GM19238 (cell line): Measurements from ENCODE around the gene SLC35B3.
"Not testable (repeated sequence)": the region's sequence is repeated elsewhere in the genome, so short reads cannot be mapped to it uniquely, and the experiment has no call there.

Experiments
- DNase-seq: peaks from one replicate; pipeline ENCODE4 v3.0.0; 2011; ENCODE audit warnings: low spot score; ENCODE audit not compliant: insufficient read length

The SLC35B3 gene

DNA sequence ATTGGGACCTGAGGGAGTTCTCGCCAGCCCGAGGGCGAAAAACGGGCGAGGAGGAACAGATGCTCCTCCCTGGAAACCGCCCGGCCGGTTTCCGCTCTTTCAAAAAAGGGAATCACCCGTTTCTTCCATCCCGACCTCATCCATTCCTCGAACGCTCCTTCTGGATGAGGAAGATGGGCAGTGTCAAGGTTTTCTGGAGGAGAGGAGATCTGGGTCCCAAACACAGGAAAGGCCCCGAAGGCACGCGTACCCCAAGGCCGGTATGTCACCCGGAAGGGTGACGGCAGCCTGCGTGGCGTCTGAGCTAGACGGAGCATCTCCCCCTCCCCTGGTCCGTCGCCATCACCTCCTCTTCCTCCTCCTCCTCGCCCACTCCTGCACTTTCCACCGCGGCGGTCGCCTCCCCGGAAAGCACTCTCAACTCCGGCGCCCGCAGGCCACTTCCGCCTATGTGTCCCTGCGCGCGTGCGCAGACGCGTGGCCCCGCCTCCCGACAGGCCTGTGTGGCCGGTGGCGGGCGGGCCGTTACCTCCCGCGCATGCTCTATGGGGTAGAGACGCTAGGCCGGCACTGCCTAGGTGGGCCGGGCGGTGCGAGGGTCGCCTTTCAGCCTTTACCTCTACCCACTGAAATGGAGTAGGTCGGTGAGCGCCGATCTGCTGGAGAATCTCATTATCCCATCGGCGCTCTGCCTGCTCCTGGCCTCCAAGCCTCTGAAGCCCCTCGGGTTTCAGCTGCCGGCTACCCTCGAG is at the start of gene SLC35B3:
Gene SLC35B3, minus strand, starts transcription at position 453 of the 752 bp plus-strand sequence.
- DNase-seq: peak; percentile 91

DNA sequence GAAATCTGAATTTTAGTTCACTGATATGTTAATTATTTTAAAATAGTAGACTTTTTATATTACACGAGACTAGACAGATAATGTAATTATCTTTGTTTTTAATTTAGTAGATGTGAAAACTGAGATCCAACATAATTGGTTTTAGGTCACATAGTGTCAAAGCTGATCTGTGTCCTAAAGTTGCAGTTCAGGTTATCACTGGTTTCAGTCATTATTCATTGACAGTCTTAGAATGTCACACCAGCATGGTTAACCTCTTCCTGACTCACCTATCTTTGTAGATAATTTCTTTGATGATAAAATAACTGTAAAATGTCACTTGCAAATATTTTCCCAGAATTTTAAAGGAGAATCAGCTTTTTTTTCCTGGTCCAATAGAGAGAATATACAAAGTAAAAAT is 48.3 kb upstream of the SLC35B3 start:
- no peak for DNase-seq

DNA sequence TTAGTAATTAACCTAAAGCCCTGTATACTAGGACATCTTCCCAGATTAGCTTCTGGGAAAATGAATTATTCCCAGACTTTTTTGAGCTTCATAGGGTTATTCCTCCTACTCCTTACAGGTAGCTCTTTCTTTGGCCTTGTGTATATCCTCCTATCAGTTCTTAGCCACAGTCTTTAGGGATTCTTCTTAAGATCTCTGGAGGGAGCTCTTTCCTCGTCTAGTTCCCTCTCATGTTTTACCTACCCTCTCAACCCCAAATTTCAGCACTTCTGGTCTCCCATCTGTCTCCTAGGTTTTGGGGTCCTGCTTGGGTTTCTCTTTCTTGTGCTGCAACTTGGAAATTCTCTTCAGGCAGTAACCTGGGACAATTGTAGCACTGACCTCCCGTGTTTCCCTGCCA is 46.4 kb upstream of the SLC35B3 start:
- DNase-seq: no peak

DNA sequence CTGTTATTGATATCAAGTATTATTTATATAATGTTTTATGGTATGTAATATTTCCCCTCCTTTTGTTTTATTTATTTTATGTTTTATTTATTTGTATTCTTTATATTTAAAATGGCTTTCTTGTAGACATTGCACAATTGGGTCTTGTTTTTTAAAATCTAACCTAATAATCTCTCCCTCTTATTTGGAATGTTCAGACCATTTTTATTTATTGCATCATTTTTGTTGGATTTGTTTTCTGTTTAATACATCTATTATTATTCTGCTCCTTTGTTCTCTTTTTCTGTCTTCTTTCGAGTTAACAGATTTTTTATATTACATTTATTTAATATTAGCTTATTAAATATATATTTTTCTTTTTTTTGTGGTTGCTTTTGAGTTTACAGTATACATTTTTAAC is 43.1 kb upstream of the SLC35B3 start:
- DNase-seq: no peak

DNA sequence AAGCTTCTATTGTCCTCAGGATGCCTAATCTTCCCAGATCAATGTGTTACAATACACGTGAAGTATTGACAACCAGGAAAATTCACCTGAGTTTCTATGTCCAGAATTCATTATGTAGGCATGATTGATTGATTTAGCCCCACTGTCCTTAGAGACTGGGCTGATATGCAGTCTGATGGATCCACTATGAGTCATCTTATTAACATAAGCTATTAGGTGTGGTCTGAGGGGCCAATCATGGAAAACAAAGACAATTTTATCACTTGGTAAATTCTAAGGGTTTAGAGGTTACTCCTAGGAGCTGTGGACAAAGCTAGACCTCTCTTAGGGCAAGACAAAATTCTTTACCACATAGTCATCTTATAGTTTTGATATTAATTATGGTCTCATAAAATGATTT is 41.3 kb upstream of the SLC35B3 start:
- no peak for DNase-seq

DNA sequence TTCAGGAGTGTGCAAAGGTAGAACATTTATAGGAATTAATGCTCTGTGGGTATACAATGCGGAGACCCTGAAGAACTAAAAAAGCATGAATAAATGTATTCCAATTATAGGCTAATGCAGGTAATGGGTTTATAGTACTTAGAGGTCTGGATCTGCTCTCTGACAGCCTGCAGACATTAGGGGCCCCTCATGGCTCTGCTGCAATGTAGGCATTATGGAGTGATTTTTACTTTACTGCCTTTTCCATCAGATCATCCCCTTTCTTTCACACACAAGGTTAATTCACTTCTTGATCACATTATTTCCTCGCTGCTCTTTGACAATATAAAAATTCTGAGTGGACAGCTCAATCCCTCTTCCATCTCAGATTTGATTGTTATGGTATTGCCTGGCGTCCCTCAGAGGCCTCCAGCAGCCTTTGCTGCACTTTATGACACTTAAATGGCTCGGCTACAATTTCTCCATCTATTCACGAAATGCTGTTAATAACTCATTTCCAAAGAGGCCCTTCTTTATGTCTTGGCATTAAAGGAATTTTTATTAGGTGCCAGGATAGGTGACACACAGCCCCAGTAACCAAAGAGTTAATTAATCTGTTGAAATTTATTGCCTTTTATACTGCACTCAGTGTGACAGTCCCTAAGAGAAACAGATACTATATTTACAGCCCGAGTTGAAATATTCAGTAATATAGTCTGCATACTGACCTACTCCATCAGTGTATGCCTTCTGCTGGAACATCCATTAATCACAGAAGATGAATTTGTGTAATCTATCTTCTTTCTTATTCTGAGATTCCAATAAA is 33.4 kb upstream of the SLC35B3 start:
- no peak for DNase-seq

DNA sequence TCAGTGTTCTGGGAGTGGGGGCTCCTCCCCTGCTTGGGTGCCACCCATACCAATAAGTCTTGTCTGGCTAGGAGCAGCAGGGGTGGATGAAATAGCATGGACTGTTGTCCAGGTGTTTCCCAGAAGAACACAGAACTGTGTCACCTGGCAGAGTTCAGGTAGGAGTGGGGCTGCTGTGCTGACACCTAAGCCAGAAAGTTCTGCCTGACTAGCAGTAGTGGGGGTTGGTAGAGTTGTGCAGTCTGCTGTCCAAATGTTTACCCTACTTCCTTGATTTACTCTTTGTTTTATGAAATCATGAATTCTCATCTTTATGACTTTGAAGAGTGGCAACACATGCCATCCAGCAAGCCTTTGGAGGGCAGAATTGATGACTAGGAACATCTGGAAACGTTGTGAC is 27.3 kb upstream of the SLC35B3 start:
- DNase-seq: no peak

DNA sequence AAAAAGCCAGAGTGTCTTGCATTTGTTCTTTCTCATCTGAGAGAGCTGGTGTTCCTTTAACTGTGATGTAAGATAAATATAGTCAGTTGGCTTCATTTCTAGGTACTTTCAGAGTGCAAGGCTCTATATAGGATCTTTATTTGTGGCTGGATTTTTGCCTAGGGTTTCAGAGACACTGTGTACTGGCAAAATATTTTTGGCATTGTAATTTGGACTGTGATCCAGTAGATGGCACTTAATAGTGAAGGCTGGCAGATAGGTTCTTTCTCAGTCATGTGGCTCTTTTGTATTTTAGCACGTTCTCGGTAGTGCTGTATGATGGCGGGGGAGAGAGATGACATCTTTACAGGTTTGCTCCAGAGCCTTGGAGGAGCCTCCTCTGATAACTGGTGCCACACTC is 26.8 kb upstream of the SLC35B3 start:
- no peak for DNase-seq

DNA sequence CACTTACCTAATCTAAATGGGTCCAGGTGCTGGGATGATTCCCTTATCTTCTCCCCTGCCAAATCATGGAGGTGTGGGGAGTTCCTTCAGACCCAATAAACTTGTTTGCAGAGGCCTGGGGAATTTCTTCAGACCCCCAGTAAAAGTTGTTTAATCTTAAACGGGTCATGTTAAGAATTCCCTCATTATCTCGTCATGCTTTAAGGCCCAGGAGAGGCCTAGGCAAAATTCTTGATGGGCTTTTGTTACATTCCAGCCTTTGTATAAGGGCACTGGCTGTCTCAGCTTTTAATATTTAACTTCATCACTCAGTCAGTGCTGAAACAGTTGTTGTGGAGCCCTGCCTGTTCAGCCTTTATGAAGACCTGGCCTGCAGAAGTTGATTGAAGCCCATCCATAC is 11.0 kb upstream of the SLC35B3 start:
- no peak for DNase-seq

DNA sequence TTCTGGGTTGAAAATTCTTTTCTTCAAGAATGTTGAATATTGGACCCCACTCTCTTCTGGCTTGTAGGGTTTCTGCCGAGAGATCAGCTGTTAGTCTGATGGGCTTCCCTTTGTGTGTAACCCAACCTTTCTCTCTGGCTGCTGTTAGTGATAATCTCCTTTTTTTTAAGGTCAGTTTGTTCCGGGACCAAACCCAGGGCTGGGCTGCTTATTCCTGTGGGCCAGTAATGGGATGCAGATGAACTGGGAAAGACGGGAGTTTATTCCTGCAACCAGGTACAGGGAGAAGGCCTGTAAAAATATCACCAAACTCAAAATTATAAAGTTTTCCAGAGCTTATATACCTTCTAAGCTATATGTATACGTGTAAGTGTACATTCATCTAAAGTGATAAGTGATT is 10.6 kb upstream of the SLC35B3 start:
- DNase-seq: not testable (repeated sequence)

DNA sequence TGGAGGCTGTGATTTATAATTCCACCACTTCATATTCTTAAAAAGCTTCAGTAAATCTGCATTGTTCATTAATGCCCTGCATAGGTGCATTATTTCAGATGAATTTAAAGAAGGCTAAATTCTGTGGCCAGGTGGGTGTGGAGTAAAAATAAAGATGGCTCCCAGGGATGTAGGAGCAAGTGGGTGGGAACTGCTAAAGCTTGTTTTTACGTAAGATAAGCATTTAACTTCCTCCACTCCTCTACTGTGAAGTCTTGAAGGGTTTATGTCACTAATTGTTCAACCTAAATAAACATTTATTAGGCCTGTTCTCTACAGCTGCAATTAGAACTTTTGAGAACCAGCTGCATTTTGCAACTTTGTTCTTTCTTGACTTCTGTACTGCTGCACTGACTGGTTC is 6.8 kb upstream of the SLC35B3 start:
- no peak for DNase-seq

DNA sequence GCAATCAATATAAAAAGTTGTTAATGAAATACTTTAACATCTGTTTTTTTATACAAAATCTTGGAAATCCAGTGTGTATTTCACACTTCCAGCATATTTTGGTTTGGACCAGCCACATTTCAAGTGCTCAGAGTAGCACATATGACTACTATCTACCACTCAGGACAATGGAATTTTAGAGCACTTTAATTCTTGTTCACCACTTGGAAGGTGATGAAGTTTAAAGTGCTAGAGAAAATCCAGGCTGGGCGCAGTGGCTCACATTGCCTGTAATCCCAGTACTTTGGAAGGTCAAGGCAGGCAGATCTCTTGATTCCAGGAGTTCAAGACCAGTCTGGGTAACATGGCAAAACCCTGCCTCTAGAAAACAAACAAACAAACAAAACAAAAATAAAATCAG is 6.1 kb upstream of the SLC35B3 start:
- no peak for DNase-seq

DNA sequence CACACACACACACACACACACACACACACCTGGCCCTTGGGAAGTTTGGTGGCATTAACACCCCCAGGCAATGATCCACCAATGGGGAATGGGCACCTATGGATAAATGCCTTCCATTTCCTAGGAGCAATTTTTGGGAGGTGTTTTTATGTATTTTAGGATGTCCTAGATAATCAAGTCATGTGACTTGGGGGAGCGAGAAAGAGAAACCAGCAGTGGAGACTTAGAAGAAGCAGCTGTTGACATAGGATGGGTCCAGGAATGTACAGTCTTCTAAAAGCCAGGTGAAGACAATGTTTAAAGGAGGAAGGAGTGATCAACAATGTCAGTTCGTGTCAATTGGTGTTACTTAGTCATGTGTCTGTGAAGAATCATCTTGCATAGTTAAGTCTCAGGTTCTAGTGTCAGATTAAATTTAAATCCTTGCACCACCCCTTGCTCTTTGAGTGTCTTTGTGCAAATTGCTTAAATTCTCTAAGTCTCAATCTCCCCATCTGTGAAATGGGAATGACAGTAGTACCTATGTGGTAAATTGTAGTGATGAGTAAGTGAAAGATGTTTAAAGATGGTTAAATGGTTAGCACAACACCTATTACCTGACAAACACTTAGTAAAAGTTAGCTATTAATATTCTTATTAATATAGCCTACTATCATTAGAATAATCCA is 4.4 kb upstream of the SLC35B3 start:
- no peak for DNase-seq

DNA sequence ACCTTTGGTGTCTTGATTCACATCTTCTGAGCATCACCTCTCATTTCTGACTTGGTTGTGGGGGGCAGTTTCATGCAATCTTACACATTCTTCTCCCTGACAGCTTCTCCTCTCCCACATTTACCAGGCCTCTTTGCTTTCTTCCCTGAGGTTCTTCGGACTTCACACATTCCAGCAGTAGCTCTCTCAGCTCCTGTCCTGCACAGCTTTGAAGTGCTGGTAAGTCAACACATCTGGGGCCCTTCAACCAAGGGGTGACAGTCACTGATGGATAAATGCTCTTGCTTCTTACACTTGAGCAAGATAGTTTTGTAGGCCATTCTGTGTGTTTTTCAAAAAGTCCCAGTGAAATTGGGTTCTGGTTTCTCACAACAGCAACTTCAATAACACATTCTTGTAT is 2.5 kb upstream of the SLC35B3 start:
- no peak for DNase-seq

DNA sequence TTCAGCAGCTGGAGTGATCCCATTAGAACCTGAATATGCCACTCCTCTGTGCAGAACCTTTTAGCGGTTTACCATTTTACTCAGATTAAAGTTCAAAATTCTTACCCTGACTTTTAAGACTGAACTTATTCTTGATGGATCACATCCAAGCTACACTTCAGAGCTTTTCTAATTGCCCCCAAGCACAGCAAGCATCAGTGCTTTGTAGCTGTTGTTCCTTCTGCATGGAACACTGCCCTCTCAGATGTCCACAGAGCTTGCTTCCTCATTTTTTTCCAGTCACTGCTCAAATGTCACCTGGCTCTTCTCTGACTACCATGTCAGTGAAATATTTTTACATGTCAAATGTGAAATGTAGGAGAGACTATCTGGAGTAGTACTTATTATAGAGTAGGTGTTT is 1.6 kb upstream of the SLC35B3 start:
- DNase-seq: no peak

DNA sequence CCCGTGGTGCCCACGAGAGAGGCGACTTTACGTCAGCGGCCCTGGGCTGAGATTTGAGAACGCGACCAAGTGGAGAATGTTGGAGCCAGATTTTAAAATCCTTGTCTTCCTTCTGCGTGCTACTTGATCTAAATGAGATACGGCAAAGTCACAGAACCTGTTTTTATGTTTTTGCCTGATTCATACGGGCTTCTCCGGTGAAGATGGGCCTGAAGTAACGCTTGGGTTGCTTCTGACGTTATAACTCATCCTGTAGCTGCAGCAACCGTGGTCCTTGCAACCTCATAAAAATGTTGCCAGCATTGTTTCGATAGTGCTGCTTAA is 462 bp upstream of the SLC35B3 start:
- DNase-seq: no peak

DNA sequence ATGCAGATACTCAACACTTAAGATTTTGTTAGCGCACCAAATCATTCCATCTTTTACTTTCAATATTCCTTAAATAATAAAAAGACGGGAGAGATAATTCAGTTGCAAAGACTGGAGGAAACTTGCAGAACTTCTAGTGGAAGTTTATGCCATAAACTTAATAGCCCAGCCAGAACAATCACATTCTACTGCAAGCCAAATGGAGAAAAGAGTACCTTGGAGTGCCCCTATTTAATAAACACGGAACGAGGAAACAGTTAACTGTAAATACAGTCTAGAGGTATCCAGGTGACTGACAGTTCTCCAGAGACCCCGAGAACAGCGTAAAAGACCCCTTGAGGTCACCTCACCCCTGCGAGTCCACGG is 635 bp downstream of the SLC35B3 start:
- DNase-seq: no peak

DNA sequence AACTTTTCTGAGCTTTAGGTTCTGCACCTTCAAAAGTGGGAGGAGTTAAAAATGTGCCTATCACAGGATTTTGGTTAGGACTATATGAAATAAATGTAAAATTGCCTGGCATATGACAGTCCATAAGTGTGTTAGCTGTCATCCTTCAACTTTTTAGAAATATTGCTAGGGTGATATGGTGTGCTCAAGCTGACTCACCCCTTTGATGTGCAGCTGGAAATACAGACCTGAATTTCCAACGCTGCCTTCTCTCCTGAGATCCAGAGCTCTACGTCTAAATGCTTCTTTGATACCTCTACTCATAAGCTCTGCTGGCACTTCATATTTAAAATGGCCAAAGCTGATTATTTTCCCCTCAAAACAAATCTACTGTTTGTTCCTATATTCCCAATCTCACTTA is 2.7 kb downstream of the SLC35B3 start:
- DNase-seq: no peak

DNA sequence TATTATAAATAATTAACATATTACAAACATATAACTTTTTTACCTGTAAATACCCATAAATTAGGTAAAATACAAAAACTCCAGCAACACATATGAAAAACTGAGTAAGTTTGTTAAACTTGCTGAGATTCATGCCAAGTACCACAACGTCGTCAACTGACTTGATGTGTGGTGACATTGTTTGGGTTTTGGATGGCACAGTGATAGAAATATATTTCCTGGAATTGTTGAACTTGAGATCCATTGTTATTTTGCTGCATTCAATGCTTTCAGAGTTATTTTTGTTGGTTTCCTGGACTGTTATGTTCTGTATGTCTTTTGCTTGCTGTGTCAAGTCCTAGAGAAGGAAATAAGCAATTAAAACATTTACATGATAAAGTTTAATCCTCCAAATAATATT is 5.5 kb downstream of the SLC35B3 start:
- DNase-seq: no peak

DNA sequence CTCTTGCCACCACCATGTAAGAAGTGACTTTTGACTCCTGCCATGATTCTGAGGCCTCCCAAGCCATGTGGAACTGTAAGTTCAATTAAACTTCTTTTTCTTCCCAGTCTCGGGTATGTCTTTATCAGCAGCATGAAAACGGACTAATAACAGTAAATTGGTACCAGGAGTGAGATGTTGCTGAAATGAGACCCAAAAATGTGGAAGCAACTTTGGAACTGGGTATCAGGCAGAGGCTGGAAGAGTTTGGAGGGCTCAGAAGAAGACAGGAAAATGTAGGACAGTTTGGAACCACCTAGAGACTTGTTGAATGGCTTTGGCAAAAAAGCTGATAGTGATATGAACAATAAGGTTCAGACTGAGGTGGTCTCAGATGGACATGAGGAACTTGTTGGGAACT is 8.8 kb downstream of the SLC35B3 start:
- DNase-seq: not testable (repeated sequence)

DNA sequence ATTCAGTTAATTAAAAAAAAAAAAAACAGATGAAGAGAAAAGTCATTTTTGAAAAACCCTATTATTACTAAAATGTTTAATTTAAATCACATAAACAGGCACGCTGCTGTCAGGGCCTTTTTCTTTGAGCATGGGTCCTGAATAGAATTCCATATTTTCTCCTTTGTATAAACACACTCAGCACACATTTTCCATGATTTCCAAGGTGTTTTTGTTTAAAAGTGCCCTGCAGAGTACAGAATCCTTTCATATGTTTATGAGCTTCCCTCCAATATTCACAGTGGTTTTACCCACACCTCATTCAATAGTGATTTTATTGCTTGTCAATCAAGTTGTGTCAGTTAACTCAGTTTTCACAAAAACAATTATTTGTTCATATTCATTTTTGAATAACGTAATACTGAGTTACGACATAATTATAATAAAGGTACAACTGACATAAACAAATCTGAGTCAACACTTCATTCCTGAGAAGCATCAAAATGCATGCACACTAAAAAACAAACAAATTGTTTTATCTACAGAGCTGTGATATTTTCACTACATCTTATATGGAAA is 15.2 kb downstream of the SLC35B3 start:
- DNase-seq: no peak

DNA sequence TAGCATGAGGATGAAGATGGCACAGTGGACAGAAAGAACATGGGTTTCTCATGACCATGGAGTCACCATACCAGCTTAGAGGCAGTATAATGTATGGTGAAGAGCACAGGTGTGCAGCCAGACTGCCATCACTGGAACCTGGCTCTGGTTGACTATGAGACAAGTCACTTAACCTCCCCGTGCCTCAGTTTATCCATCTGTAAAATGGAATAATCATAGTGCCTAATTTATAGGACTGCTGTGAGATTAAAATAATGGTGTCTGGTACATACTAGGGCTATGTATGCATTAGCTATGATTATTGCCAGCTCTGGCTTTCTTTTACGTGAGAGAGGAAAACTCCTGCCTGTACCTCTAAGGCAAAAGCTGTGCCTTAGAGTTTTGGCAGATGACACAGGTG is 19.4 kb downstream of the SLC35B3 start:
- DNase-seq: no peak
